ES-I3 (cell line): Measurements from ENCODE around the gene DNAJB14.

Experiments
- H3K36me3 ChIP-seq: 2 replicates; pipeline ENCODE4 v1.6.1; 2013; ENCODE audit warnings: mild to moderate bottlenecking, low read length, control low read depth, moderate library complexity; ENCODE audit not compliant: insufficient read depth
- H3K4me1 ChIP-seq: 2 replicates; pipeline ENCODE4 v1.6.1; 2013; ENCODE audit warnings: mild to moderate bottlenecking, control low read depth, low read length; ENCODE audit not compliant: insufficient read depth
- H3K9ac ChIP-seq: 2 replicates; pipeline ENCODE4 v1.6.1; 2013; ENCODE audit warnings: low read depth, mild to moderate bottlenecking, low read length, moderate library complexity
- H3K9me3 ChIP-seq: 2 replicates; pipeline ENCODE4 v1.6.1; 2013; ENCODE audit warnings: mild to moderate bottlenecking, low read length, moderate library complexity; ENCODE audit not compliant: control insufficient read depth, insufficient read depth

DNAJB14 gene

GRCh38 chr4:99915449-99915848 is 31.0 kb downstream of the DNAJB14 start:
- H3K4me1 ChIP-seq: no peaks in the 10 kb centered on the region
- H3K36me3 ChIP-seq: no peaks in the 10 kb centered on the region; the same call in 1 of the 2 replicates
- H3K9ac ChIP-seq: no peak overlapping the region
- H3K9me3 ChIP-seq: no peaks in the 10 kb centered on the region

- H3K4me1 ChIP-seq: no peaks in the 10 kb centered on the region
- H3K9ac ChIP-seq: peak overlapping the region; percentile 71
- no peaks in the 10 kb centered on the region for H3K9me3 ChIP-seq
- H3K36me3 ChIP-seq: no peaks in the 10 kb centered on the region
These were observed 51.4 kb downstream of the DNAJB14 start for GRCh38 chr4:99894998-99895397.

- no peaks in the 10 kb centered on the region for H3K4me1 ChIP-seq
- no peaks in the 10 kb centered on the region for H3K9me3 ChIP-seq
- peak within 1 kb of the TSS; percentile 90 for H3K9ac ChIP-seq
- no peaks in the 10 kb centered on the region for H3K36me3 ChIP-seq
These were observed 52.0 kb downstream of the DNAJB14 start, which contains the start of gene LAMTOR3 for GRCh38 chr4:99894161-99894997. Gene LAMTOR3, minus strand, starts transcription at chr4:99894427. Its CDS starts 464 bp downstream, at chr4:99893963.

GRCh38 chr4:99893839-99894160 is 52.6 kb downstream of the DNAJB14 start:
- Histone ChIP-seq H3K36me3 (no peaks in the 10 kb centered on the region), H3K9ac (peak overlapping the region; percentile 90), H3K4me1 (no peaks in the 10 kb centered on the region), H3K9me3 (no peaks in the 10 kb centered on the region)

- H3K36me3 ChIP-seq: no peaks in the 10 kb centered on the region
- no peaks in the 10 kb centered on the region for H3K4me1 ChIP-seq
- H3K9ac ChIP-seq: peak overlapping the region; percentile 90
- H3K9me3 ChIP-seq: no peaks in the 10 kb centered on the region
These were observed 53.4 kb downstream of the DNAJB14 start for GRCh38 chr4:99893029-99893428.

- Histone ChIP-seq H3K4me1 (no peaks in the 10 kb centered on the region), H3K36me3 (no peaks in the 10 kb centered on the region), H3K9me3 (no peaks in the 10 kb centered on the region), H3K9ac (no peak overlapping the region)
These were observed 55.1 kb downstream of the DNAJB14 start for GRCh38 chr4:99891351-99891750.

GRCh38 chr4:99887837-99888236 is 58.6 kb downstream of the DNAJB14 start:
- Histone ChIP-seq H3K9ac (no peak overlapping the region), H3K36me3 (no peaks in the 10 kb centered on the region), H3K4me1 (no peaks in the 10 kb centered on the region), H3K9me3 (no peaks in the 10 kb centered on the region)

- H3K36me3 ChIP-seq: no peaks in the 10 kb centered on the region
- no peak overlapping the region for H3K9ac ChIP-seq
- no peaks in the 10 kb centered on the region for H3K9me3 ChIP-seq
- no peaks in the 10 kb centered on the region for H3K4me1 ChIP-seq
These were observed 60.3 kb downstream of the DNAJB14 start for GRCh38 chr4:99886146-99886545.

GRCh38 chr4:99885687-99886086 is 60.7 kb downstream of the DNAJB14 start:
- Histone ChIP-seq H3K36me3 (no peaks in the 10 kb centered on the region), H3K4me1 (no peaks in the 10 kb centered on the region), H3K9me3 (no peaks in the 10 kb centered on the region), H3K9ac (no peak overlapping the region)

GRCh38 chr4:99885063-99885664 is 61.3 kb downstream of the DNAJB14 start:
- H3K9ac ChIP-seq: no peak overlapping the region
- no peaks in the 10 kb centered on the region for H3K36me3 ChIP-seq
- H3K9me3 ChIP-seq: no peaks in the 10 kb centered on the region
- no peaks in the 10 kb centered on the region for H3K4me1 ChIP-seq

GRCh38 chr4:99879458-99879857 is 67.0 kb downstream of the DNAJB14 start:
- Histone ChIP-seq H3K9me3 (no peaks in the 10 kb centered on the region), H3K4me1 (no peaks in the 10 kb centered on the region), H3K9ac (no peak overlapping the region), H3K36me3 (no peaks in the 10 kb centered on the region)

GRCh38 chr4:99878604-99879003 is 67.8 kb downstream of the DNAJB14 start:
- Histone ChIP-seq H3K9ac (no peak overlapping the region), H3K9me3 (no peaks in the 10 kb centered on the region), H3K4me1 (no peaks in the 10 kb centered on the region), H3K36me3 (no peaks in the 10 kb centered on the region)

- no peaks in the 10 kb centered on the region for H3K36me3 ChIP-seq
These were observed 69.5 kb downstream of the DNAJB14 start for GRCh38 chr4:99876946-99877345.

GRCh38 chr4:99875071-99875470 is 71.3 kb downstream of the DNAJB14 start:
- no peaks in the 10 kb centered on the region for H3K4me1 ChIP-seq
- H3K36me3 ChIP-seq: no peaks in the 10 kb centered on the region
- H3K9ac ChIP-seq: no peak overlapping the region
- H3K9me3 ChIP-seq: no peaks in the 10 kb centered on the region

More at GRCh38 chr4:99876946-99877345, 69.5 kb downstream of the DNAJB14 start:
- Histone ChIP-seq H3K4me1 (no peaks in the 10 kb centered on the region), H3K9ac (no peak overlapping the region), H3K9me3 (no peaks in the 10 kb centered on the region)

GRCh38 chr4:99872570-99872969 is 73.8 kb downstream of the DNAJB14 start:
- Histone ChIP-seq H3K9ac (no peak overlapping the region), H3K36me3 (no peaks in the 10 kb centered on the region), H3K9me3 (no peaks in the 10 kb centered on the region), H3K4me1 (peaks cover 8% of the 10 kb centered on the region; the same call in 1 of the 2 replicates)
